Activated naive CD8-positive, alpha-beta T cell treated with anti-CD3 and anti-CD28 coated beads, Interleukin-2, amount 50 U/mL, for 24 hours (primary cell): ENCODE data around the gene MPV17.
"Not testable (repeated sequence)": the region's sequence is repeated elsewhere in the genome, so short reads cannot be mapped to it uniquely, and the experiment has no call there.

Experiments used
- ATAC-seq: fragments of 150-1000 bp; cut with Tn5 transposase; one replicate; pipeline ENCODE4 v1.10.0; 2021
- DNase-seq: peaks from one replicate; pipeline ENCODE4 v3.0.0; 2021
- H3K27ac Mint-ChIP-seq: one replicate; pipeline ENCODE4 v1.8.0; 2021; ENCODE audit warnings: mild to moderate bottlenecking, mixed read lengths
- H3K27me3 Mint-ChIP-seq: one replicate; pipeline ENCODE4 v1.8.0; 2021; ENCODE audit warnings: mixed read lengths
- H3K36me3 Mint-ChIP-seq: one replicate; pipeline ENCODE4 v1.8.0; 2021; ENCODE audit warnings: low read depth, mixed read lengths
- H3K4me1 Mint-ChIP-seq: one replicate; pipeline ENCODE4 v1.8.0; 2021; ENCODE audit warnings: mixed read lengths
- H3K4me3 Mint-ChIP-seq: one replicate; pipeline ENCODE4 v1.8.0; 2021; ENCODE audit warnings: mild to moderate bottlenecking, moderate library complexity, mixed read lengths
- H3K9me3 Mint-ChIP-seq: one replicate; pipeline ENCODE4 v1.8.0; 2021; ENCODE audit warnings: mixed read lengths

MPV17 gene

GRCh38 chr2:27351802-27352598 lies 29.1 kb upstream of the MPV17 start:
- no peaks in the 10 kb centered on the region for H3K27me3 Mint-ChIP-seq
- DNase-seq (no peak), ATAC-seq (peak; percentile 49)
- H3K4me3 Mint-ChIP-seq: peak overlapping the region; percentile 1
- H3K27ac Mint-ChIP-seq: peak overlapping the region; percentile 0
- H3K9me3 Mint-ChIP-seq: no peaks in the 10 kb centered on the region
- peaks cover 60% of the 10 kb centered on the region for H3K4me1 Mint-ChIP-seq
- peaks cover 18% of the 10 kb centered on the region for H3K36me3 Mint-ChIP-seq

- peaks cover 47% of the 10 kb centered on the region for H3K4me1 Mint-ChIP-seq
- H3K27ac Mint-ChIP-seq: no peak overlapping the region
- H3K27me3 Mint-ChIP-seq: no peaks in the 10 kb centered on the region
- no peaks in the 10 kb centered on the region for H3K9me3 Mint-ChIP-seq
- no peak overlapping the region for H3K4me3 Mint-ChIP-seq
- peaks cover 14% of the 10 kb centered on the region for H3K36me3 Mint-ChIP-seq
- no peak for ATAC-seq
- no peak for DNase-seq
These were observed 27.3 kb upstream of the MPV17 start for GRCh38 chr2:27350106-27350693.

DNA sequence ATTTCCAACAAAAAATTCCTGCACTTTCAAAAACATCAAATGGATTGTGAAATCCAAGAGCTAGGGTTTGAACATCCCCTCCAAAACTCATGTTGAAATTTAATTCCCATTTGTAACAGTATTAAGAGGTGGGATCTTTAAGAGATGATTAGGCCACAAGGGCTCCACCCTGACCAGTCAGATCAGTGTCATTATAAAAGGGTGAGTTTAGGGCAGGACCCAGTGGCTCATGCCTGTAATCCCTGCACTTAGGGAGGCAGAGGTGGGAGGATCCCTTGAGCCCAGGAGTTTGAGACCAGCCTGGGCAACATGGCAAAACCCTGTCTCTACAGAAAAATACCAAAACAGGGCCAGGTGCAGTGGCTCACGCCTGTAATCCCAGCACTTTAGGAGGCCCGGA lies 24.7 kb upstream of the MPV17 start:
- Mint-ChIP-seq H3K4me3 (no peak overlapping the region), H3K27ac (no peak overlapping the region), H3K9me3 (no peaks in the 10 kb centered on the region), H3K36me3 (peaks cover 17% of the 10 kb centered on the region), H3K27me3 (no peaks in the 10 kb centered on the region), H3K4me1 (peaks cover 28% of the 10 kb centered on the region)
- ATAC-seq: no peak
- no peak for DNase-seq

- Mint-ChIP-seq H3K27ac (no peak overlapping the region), H3K36me3 (peaks cover 32% of the 10 kb centered on the region), H3K4me1 (no peaks in the 10 kb centered on the region), H3K9me3 (no peaks in the 10 kb centered on the region), H3K27me3 (no peaks in the 10 kb centered on the region), H3K4me3 (no peak overlapping the region)
- DNase-seq (no peak), ATAC-seq (no peak)
These were observed 13.3 kb upstream of the MPV17 start for GRCh38 chr2:27336173-27336572.

- H3K27me3 Mint-ChIP-seq: no peaks in the 10 kb centered on the region
- no peaks in the 10 kb centered on the region for H3K9me3 Mint-ChIP-seq
- peaks cover 31% of the 10 kb centered on the region for H3K36me3 Mint-ChIP-seq
- ATAC-seq: no peak
- H3K27ac Mint-ChIP-seq: no peak overlapping the region
- no peak for DNase-seq
- no peaks in the 10 kb centered on the region for H3K4me1 Mint-ChIP-seq
- H3K4me3 Mint-ChIP-seq: no peak overlapping the region
These were observed 12.4 kb upstream of the MPV17 start for GRCh38 chr2:27335311-27335710.

DNA sequence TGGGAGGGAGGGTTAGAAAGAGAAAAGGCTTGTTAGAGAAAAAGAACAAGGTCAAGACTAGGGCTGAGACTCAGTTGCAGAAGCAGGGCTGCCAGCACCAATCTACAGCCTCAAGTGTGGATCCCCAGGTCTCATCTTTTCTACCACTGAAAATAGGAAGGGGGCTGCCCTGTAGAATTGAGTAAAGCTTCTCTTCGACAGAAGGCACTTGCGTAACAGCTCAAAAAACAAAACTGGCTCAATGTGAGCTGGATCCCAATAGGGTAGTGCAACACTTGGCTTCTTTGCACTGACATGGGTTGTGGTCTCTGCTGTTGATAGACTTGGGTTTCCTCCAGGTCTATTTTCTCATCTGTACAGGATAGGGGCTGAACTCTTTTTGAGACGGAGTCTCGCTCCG lies 1.8 kb upstream of the MPV17 start:
- Mint-ChIP-seq H3K27me3 (no peaks in the 10 kb centered on the region), H3K4me1 (peaks cover 19% of the 10 kb centered on the region), H3K4me3 (no peak overlapping the region), H3K9me3 (no peaks in the 10 kb centered on the region), H3K27ac (peak overlapping the region; percentile 1), H3K36me3 (peaks cover 24% of the 10 kb centered on the region)
- no peak for DNase-seq
- no peak for ATAC-seq

GRCh38 chr2:27323596-27324285 lies 844 bp upstream of the MPV17 start:
- Mint-ChIP-seq H3K36me3 (peaks cover 24% of the 10 kb centered on the region), H3K27me3 (no peaks in the 10 kb centered on the region), H3K9me3 (no peaks in the 10 kb centered on the region), H3K4me3 (peak overlapping the region; percentile 99), H3K4me1 (peaks cover 19% of the 10 kb centered on the region), H3K27ac (peak overlapping the region; percentile 99)
- ATAC-seq (no peak), DNase-seq (no peak)

GRCh38 chr2:27322301-27322765 lies 564 bp downstream of the MPV17 start:
- H3K4me1 Mint-ChIP-seq: peaks cover 19% of the 10 kb centered on the region
- DNase-seq (peak; percentile 12), ATAC-seq (peak; percentile 21)
- H3K36me3 Mint-ChIP-seq: peaks cover 16% of the 10 kb centered on the region
- peak overlapping the region; percentile 99 for H3K27ac Mint-ChIP-seq
- H3K4me3 Mint-ChIP-seq: peak overlapping the region; percentile 99
- no peaks in the 10 kb centered on the region for H3K9me3 Mint-ChIP-seq
- H3K27me3 Mint-ChIP-seq: no peaks in the 10 kb centered on the region

DNA sequence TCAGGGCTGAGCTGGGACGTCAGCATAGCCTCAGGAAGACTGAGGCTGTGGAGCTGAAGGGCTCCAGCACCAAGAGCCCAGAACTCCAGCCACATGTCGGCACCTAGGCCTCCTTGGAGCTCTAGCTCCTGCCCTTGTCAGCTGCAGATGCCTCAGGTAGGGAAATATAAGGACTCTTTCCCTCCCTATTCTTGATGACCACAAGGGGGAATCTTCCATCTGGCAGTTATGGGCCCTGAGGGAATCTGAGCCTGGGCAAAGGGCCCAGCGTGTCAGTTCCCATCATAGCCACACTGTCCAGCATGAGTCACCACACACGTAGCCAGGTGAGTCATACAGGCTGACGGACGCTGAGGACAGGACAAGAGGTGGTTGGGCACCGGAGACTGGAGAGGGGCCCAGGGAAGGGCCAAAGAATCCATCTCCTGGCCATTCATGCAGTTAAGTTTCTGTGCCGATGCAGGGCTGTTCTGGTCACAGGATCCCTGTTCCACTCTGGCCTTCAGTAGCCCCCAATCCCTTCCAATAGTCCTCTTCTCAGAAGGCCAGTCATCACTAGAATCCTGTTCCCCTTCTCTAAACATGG lies 1.8 kb downstream of the MPV17 start:
- peaks cover 19% of the 10 kb centered on the region for H3K4me1 Mint-ChIP-seq
- H3K27ac Mint-ChIP-seq: no peak overlapping the region
- no peaks in the 10 kb centered on the region for H3K9me3 Mint-ChIP-seq
- peaks cover 7% of the 10 kb centered on the region for H3K36me3 Mint-ChIP-seq
- H3K27me3 Mint-ChIP-seq: no peaks in the 10 kb centered on the region
- no peak for DNase-seq
- peak overlapping the region; percentile 99 for H3K4me3 Mint-ChIP-seq
- ATAC-seq: no peak

DNA sequence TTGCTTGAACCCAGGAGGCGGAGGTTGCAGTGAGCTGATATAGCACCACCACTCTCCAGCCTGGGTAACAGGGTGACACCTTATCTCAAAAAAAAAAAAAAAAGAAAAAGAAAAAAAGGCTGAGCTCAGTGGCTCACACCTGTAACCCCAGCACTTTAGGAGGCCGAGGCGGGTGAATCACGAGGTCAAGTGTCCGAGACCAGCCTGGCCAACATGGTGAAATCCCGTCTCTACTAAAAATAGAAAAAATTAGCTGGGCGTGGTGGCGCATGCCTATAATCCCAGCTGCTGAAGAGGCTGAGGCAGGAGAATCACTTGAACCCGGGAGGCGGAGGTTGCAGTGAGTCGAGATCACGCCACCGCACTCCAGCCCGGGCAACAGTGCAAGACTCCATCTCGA lies 3.1 kb downstream of the MPV17 start:
- H3K27ac Mint-ChIP-seq, H3K36me3 Mint-ChIP-seq, ATAC-seq, DNase-seq, H3K4me3 Mint-ChIP-seq, H3K27me3 Mint-ChIP-seq, H3K9me3 Mint-ChIP-seq: not testable (repeated sequence)
- peaks cover 19% of the 10 kb centered on the region for H3K4me1 Mint-ChIP-seq

DNA sequence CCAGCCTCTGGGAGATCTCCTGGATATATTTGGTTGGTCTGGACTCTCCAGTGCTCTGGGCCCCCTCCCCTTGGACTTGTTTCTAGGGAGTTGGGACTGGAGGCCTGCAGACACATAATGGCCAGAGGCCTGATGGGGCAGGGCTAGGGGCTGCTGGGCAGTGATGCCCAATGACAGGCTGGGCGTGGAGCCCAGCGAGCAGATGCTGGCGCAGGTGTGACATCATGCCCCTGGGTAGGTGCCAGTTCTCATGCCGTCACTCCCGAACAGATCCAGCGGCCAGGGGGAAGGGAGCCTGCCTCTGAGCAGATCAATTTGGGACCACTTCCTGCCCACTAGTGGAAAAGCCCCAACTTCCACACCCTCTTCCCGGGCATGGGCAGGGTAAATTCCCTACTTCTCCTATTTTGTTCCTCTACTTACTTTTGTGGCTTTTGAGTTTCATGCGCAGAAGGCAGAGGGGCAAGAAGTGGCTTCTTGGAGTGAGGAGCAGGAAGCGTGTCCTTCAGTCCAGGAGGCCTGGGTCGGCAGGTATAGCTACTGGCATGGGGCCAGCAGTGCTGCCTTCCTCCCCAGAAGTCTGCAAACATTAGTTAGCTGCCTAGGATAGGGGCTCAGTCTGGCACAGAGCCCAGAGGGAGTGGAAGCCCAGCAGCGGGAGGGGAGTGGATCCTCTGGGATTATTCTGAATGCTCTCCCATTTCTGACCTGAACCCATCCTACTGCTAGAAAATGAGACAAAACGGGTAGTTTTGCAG lies 6.1 kb downstream of the MPV17 start:
- Mint-ChIP-seq H3K36me3 (peaks cover 5% of the 10 kb centered on the region), H3K9me3 (no peaks in the 10 kb centered on the region), H3K27me3 (no peaks in the 10 kb centered on the region), H3K4me1 (peaks cover 6% of the 10 kb centered on the region), H3K27ac (no peak overlapping the region), H3K4me3 (no peak overlapping the region)
- ATAC-seq (no peak), DNase-seq (no peak)

DNA sequence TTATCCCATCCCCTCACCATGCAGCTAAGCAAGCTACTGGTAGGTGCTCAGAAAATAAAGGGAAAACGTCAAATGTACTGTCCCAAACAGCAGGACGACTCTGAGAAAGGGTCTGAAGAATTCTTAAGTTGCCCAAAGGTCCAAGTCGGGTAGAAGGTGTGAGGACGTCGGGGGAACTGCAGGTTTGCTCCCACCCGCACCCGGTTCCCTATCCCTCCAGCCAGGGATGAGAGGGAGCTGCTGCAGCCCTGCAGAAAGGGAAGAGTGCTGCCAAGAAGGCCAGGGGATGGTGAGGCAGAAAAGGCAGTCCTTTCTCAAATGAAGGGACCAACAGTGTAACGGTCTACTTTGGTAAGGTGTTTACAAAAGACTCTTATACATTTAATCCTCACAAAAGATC lies 7.8 kb downstream of the MPV17 start:
- ATAC-seq (no peak), DNase-seq (no peak)
- Mint-ChIP-seq H3K4me1 (no peaks in the 10 kb centered on the region), H3K27ac (no peak overlapping the region), H3K4me3 (no peak overlapping the region), H3K36me3 (peaks cover 7% of the 10 kb centered on the region), H3K9me3 (no peaks in the 10 kb centered on the region), H3K27me3 (no peaks in the 10 kb centered on the region)

DNA sequence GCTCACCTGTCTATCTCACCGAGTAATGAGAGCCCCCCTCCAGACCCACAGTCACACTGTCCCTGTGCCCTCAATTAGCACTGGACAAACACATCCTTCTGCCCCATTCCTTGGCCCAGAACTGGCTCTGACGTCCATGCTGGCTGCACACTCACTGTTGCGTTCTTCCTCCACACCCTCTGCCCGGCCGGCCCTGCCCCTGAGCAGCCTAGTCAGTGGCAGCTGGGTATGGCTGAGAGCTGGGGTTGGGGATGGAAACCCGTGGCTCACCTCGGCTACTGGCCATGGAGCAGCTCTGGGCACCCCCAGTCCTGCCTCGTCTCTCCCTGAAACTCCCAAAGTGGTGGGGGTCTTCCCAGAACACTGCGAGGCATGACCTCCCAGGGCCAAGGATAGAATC lies 8.2 kb downstream of the MPV17 start:
- ATAC-seq (no peak), DNase-seq (no peak)
- Mint-ChIP-seq H3K27me3 (no peaks in the 10 kb centered on the region), H3K36me3 (peaks cover 11% of the 10 kb centered on the region), H3K4me1 (no peaks in the 10 kb centered on the region), H3K4me3 (no peak overlapping the region), H3K9me3 (no peaks in the 10 kb centered on the region), H3K27ac (no peak overlapping the region)
